Astrocyte (in vitro differentiated cells and primary cell): ENCODE data around the gene GP2.

Source experiments
- EZH2 ChIP-seq: IDR thresholded peaks from 2 replicates; pipeline ENCODE4 v1.6.1; 2012; ENCODE audit warnings: mild to moderate bottlenecking, low read length, inconsistent platforms; ENCODE audit not compliant: insufficient read depth
- TF ChIP-seq, protein P1 (sequence below): IDR thresholded peaks from 2 replicates; pipeline ENCODE4 v1.5.1; 2011; ENCODE audit warnings: low read depth, mild to moderate bottlenecking, inconsistent platforms, low read length, moderate library complexity; ENCODE audit not compliant: insufficient read depth

GRCh38 chr16:20302389-20302788 lies 24.9 kb downstream of the GP2 start:
- TF ChIP-seq, protein P1, sequence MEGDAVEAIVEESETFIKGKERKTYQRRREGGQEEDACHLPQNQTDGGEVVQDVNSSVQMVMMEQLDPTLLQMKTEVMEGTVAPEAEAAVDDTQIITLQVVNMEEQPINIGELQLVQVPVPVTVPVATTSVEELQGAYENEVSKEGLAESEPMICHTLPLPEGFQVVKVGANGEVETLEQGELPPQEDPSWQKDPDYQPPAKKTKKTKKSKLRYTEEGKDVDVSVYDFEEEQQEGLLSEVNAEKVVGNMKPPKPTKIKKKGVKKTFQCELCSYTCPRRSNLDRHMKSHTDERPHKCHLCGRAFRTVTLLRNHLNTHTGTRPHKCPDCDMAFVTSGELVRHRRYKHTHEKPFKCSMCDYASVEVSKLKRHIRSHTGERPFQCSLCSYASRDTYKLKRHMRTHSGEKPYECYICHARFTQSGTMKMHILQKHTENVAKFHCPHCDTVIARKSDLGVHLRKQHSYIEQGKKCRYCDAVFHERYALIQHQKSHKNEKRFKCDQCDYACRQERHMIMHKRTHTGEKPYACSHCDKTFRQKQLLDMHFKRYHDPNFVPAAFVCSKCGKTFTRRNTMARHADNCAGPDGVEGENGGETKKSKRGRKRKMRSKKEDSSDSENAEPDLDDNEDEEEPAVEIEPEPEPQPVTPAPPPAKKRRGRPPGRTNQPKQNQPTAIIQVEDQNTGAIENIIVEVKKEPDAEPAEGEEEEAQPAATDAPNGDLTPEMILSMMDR = no peak
- TF ChIP-seq EZH2 = no peak
